GM06990 (cell line): Measurements from ENCODE around the gene LGALS12.

Experiments used
- DNase-seq: peaks from one replicate; pipeline ENCODE4 v3.0.0-alpha.2; 2011; ENCODE audit not compliant: insufficient read length; ENCODE audit errors: extremely low read depth
- H3K27me3 ChIP-seq: replicated peaks from 2 replicates; pipeline ENCODE4 v1.6.0; 2011; ENCODE audit warnings: low read length; ENCODE audit not compliant: control insufficient read depth, insufficient read depth
- H3K36me3 ChIP-seq: 2 replicates; pipeline ENCODE4 v1.5.1; 2011; ENCODE audit warnings: low read length; ENCODE audit not compliant: control insufficient read depth, insufficient read depth
- H3K4me3 ChIP-seq: replicated peaks from 2 replicates; pipeline ENCODE4 v1.5.1; 2011; ENCODE audit warnings: low read depth, mild to moderate bottlenecking, control low read depth, low read length
- TF ChIP-seq, protein P1 (sequence below): IDR thresholded peaks from 2 replicates; pipeline ENCODE4 v1.5.1; 2011; ENCODE audit warnings: low read length, control low read depth, mild to moderate bottlenecking, inconsistent platforms; ENCODE audit not compliant: insufficient read depth, poor library complexity, severe bottlenecking

Gene LGALS12

GRCh38 chr11:63505857-63506528, at the start of gene LGALS12:
LGALS12 (plus strand) TSS chr11:63506084; CDS start chr11:63506459, 375 bp downstream.
- DNase-seq = no peak
- no peaks in the 10 kb centered on the region; the same call in none of the 2 replicates for H3K27me3 ChIP-seq
- H3K4me3 ChIP-seq = no peak within 1 kb of the TSS

DNA sequence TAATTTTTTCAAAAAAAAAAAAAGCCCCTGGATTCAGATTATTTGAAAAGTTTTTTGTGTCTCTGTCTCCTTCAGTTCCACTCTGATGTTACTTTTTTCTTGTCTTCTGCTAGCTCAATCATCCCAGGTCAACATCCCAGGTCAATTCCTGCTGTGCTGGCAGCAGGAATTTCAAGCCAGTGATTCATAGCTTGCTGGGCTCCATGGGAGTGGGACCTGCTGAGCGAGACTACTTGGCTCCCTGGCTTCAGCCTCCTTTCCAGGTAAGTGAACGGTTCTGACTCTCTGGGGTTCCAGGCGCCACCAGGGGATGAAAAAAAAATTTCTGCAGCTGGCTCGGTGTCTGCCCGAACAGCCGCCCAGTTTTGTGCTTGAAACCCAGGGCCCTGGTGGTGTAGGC, 46.3 kb upstream of the LGALS12 start:
- DNase-seq = no peak
- Histone ChIP-seq H3K4me3 (no peak overlapping the region), H3K27me3 (peaks cover 1% of the 10 kb centered on the region; the same call in 1 of the 2 replicates), H3K36me3 (no peaks in the 10 kb centered on the region)
- TF ChIP-seq, protein P1, sequence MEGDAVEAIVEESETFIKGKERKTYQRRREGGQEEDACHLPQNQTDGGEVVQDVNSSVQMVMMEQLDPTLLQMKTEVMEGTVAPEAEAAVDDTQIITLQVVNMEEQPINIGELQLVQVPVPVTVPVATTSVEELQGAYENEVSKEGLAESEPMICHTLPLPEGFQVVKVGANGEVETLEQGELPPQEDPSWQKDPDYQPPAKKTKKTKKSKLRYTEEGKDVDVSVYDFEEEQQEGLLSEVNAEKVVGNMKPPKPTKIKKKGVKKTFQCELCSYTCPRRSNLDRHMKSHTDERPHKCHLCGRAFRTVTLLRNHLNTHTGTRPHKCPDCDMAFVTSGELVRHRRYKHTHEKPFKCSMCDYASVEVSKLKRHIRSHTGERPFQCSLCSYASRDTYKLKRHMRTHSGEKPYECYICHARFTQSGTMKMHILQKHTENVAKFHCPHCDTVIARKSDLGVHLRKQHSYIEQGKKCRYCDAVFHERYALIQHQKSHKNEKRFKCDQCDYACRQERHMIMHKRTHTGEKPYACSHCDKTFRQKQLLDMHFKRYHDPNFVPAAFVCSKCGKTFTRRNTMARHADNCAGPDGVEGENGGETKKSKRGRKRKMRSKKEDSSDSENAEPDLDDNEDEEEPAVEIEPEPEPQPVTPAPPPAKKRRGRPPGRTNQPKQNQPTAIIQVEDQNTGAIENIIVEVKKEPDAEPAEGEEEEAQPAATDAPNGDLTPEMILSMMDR = no peak

More at GRCh38 chr11:63505857-63506528, at the start of gene LGALS12:
- TF ChIP-seq, protein P1 = no peak
- no peaks in the 10 kb centered on the region for H3K36me3 ChIP-seq

- Histone ChIP-seq H3K27me3 (peaks cover 1% of the 10 kb centered on the region; the same call in 1 of the 2 replicates), H3K4me3 (no peak overlapping the region), H3K36me3 (no peaks in the 10 kb centered on the region)
- TF ChIP-seq, protein P1 = no peak
- DNase-seq = no peak
Observed at GRCh38 chr11:63462137-63462536, 43.7 kb upstream of the LGALS12 start.

DNA sequence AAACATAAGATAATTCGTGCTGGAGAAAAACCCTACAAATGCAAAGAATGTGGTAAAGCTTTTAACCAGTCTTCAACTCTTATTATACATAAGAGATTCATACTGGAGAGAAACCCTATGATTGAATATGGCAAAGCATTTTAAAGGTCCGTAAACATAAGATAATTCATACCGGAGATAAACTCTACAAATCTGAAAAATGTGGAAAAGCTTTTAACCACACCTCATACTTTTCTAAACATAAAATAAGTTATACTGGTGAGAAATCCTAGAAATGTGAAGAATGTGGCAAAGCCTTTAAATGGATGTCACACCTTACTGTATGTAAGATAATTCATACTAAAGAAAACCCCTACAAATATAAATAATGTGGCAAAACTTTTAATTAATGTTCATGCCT, 35.6 kb upstream of the LGALS12 start:
- Histone ChIP-seq H3K36me3 (no peaks in the 10 kb centered on the region), H3K27me3 (no peaks in the 10 kb centered on the region), H3K4me3 (no peak overlapping the region)
- TF ChIP-seq, protein P1 = no peak
- DNase-seq = no peak

- TF ChIP-seq, protein P1 = no peak
- Histone ChIP-seq H3K36me3 (no peaks in the 10 kb centered on the region), H3K27me3 (no peaks in the 10 kb centered on the region), H3K4me3 (no peak overlapping the region)
- no peak for DNase-seq
Observed at GRCh38 chr11:63472372-63472771, 33.5 kb upstream of the LGALS12 start.
